ENCODE data around the gene DEPDC7. TPM values are rescaled to one million over a fixed set of nuclear protein-coding genes. Genes with fewer than 3 reads are reported as not detected.

Gene DEPDC7
- polyA plus RNA-seq, 1 donor from 2014 or later, result 3.3 TPM

- H3K9me2 ChIP-seq (ENCODE audit: insufficient read depth, low read length), result no peaks in the 10 kb centered on the region
- TF ChIP-seq SMC3 (conservative IDR thresholded peaks at IDR 0.05; ENCODE audit: poor library complexity) (no peak), REST (IDR thresholded peaks at IDR 0.05; ENCODE audit: borderline replicate concordance) (no peak), CTCF (IDR thresholded peaks at IDR 0.05; ENCODE audit: poor library complexity, severe bottlenecking) (no peak), EP300 (conservative IDR thresholded peaks at IDR 0.05; ENCODE audit: poor library complexity, severe bottlenecking) (no peak), TAF1 (IDR thresholded peaks at IDR 0.05; ENCODE audit: low read depth) (no peak), POLR2AphosphoS5 (IDR thresholded peaks at IDR 0.05) (no peak), MXI1 (conservative IDR thresholded peaks at IDR 0.05; ENCODE audit: poor library complexity, severe bottlenecking) (no peak), RAD21 (conservative IDR thresholded peaks at IDR 0.05) (no peak), EZH2 (IDR thresholded peaks at IDR 0.05; ENCODE audit: borderline replicate concordance, insufficient read depth, low read length, poor library complexity, severe bottlenecking) (no peak)
- H3K27me3 ChIP-seq (ENCODE audit: insufficient read depth, low read depth, low read length), result no peaks in the 10 kb centered on the region
- no peak overlapping the region for H3K4me2 ChIP-seq (ENCODE audit: low read length)
- H3K4me3 ChIP-seq (ENCODE audit: low read length), result no peak overlapping the region
- no peak overlapping the region for H3K9ac ChIP-seq (ENCODE audit: low read length)
- H2AFZ ChIP-seq (ENCODE audit: low read depth, low read length), result no peak overlapping the region
- no peak overlapping the region for H3K27ac ChIP-seq (ENCODE audit: low read length)
- no peaks in the 10 kb centered on the region for H4K20me1 ChIP-seq (ENCODE audit: insufficient read depth)
- peaks cover 3% of the 10 kb centered on the region for H3K36me3 ChIP-seq (ENCODE audit: insufficient read depth, low read length)
- H3K9me3 ChIP-seq (ENCODE audit: low read length), result no peaks in the 10 kb centered on the region
- no peaks in the 10 kb centered on the region for H3K79me2 ChIP-seq (replicated peaks; ENCODE audit: insufficient read depth, low read length)
- no peaks in the 10 kb centered on the region for H3F3A ChIP-seq (ENCODE audit: insufficient read depth, low read length, poor library complexity, severe bottlenecking)
Observed at GRCh38 chr11:33062137-33062536, 46.5 kb downstream of the DEPDC7 start.

GRCh38 chr11:33063326-33063881, 47.7 kb downstream of the DEPDC7 start:
- no peak overlapping the region for H2AFZ ChIP-seq (ENCODE audit: low read depth, low read length)
- H4K20me1 ChIP-seq (ENCODE audit: insufficient read depth), result no peaks in the 10 kb centered on the region
- no peak overlapping the region for H3K27ac ChIP-seq (ENCODE audit: low read length)
- no peak for TF ChIP-seq EP300 (conservative IDR thresholded peaks at IDR 0.05; ENCODE audit: poor library complexity, severe bottlenecking)
- no peak for TF ChIP-seq EZH2 (IDR thresholded peaks at IDR 0.05; ENCODE audit: borderline replicate concordance, insufficient read depth, low read length, poor library complexity, severe bottlenecking)
- TF ChIP-seq MXI1 (conservative IDR thresholded peaks at IDR 0.05; ENCODE audit: poor library complexity, severe bottlenecking), result no peak
- no peak for TF ChIP-seq POLR2AphosphoS5 (IDR thresholded peaks at IDR 0.05)
- no peak for TF ChIP-seq TAF1 (IDR thresholded peaks at IDR 0.05; ENCODE audit: low read depth)
- TF ChIP-seq SMC3 (conservative IDR thresholded peaks at IDR 0.05; ENCODE audit: poor library complexity), result no peak
- TF ChIP-seq REST (IDR thresholded peaks at IDR 0.05; ENCODE audit: borderline replicate concordance), result no peak
- TF ChIP-seq CTCF (IDR thresholded peaks at IDR 0.05; ENCODE audit: poor library complexity, severe bottlenecking), result no peak
- no peak for TF ChIP-seq RAD21 (conservative IDR thresholded peaks at IDR 0.05)
- H3K9me3 ChIP-seq (ENCODE audit: low read length), result no peaks in the 10 kb centered on the region
- H3K9me2 ChIP-seq (ENCODE audit: insufficient read depth, low read length), result no peaks in the 10 kb centered on the region
- H3K27me3 ChIP-seq (ENCODE audit: insufficient read depth, low read depth, low read length), result no peaks in the 10 kb centered on the region
- H3K4me2 ChIP-seq (ENCODE audit: low read length), result no peak overlapping the region
- no peaks in the 10 kb centered on the region for H3K79me2 ChIP-seq (replicated peaks; ENCODE audit: insufficient read depth, low read length)
- H3F3A ChIP-seq (ENCODE audit: insufficient read depth, low read length, poor library complexity, severe bottlenecking), result no peaks in the 10 kb centered on the region
- no peak overlapping the region for H3K9ac ChIP-seq (ENCODE audit: low read length)
- peaks cover 3% of the 10 kb centered on the region for H3K36me3 ChIP-seq (ENCODE audit: insufficient read depth, low read length)
- no peak overlapping the region for H3K4me3 ChIP-seq (ENCODE audit: low read length)
